Fibroblast of skin of right quadriceps (primary cell): Measurements from ENCODE around the gene RALGAPA1.
"Not testable (repeated sequence)": the region's sequence is repeated elsewhere in the genome, so short reads cannot be mapped to it uniquely, and the experiment has no call there.

Source experiments
- DNase-seq: peaks from one replicate; pipeline ENCODE4 v3.0.0-alpha.2; 2013

Gene RALGAPA1

GRCh38 chr14:35619461-35619860 lies 189.6 kb downstream of the RALGAPA1 start:
- not testable (repeated sequence) for DNase-seq

- no peak for DNase-seq
These were observed 191.6 kb downstream of the RALGAPA1 start for GRCh38 chr14:35617500-35617899.

- no peak for DNase-seq
These were observed 201.7 kb downstream of the RALGAPA1 start for GRCh38 chr14:35607380-35607779.

- no peak for DNase-seq
These were observed 208.8 kb downstream of the RALGAPA1 start for GRCh38 chr14:35600253-35600652.

GRCh38 chr14:35594616-35595015 lies 214.5 kb downstream of the RALGAPA1 start:
- DNase-seq, result no peak

GRCh38 chr14:35587373-35587772 lies 221.7 kb downstream of the RALGAPA1 start:
- DNase-seq, result not testable (repeated sequence)

- no peak for DNase-seq
These were observed 230.5 kb downstream of the RALGAPA1 start for GRCh38 chr14:35578639-35579038.

GRCh38 chr14:35578135-35578534 lies 231.0 kb downstream of the RALGAPA1 start:
- DNase-seq, result no peak

GRCh38 chr14:35576856-35577255 lies 232.2 kb downstream of the RALGAPA1 start:
- DNase-seq, result no peak

GRCh38 chr14:35576260-35576659 lies 232.8 kb downstream of the RALGAPA1 start:
- DNase-seq, result no peak

GRCh38 chr14:35573911-35574310 lies 235.2 kb downstream of the RALGAPA1 start:
- DNase-seq, result no peak

GRCh38 chr14:35571598-35571997 lies 237.5 kb downstream of the RALGAPA1 start:
- no peak for DNase-seq

- DNase-seq, result no peak
These were observed 243.1 kb downstream of the RALGAPA1 start for GRCh38 chr14:35565871-35566464.

GRCh38 chr14:35558680-35559079 lies 250.4 kb downstream of the RALGAPA1 start:
- DNase-seq, result no peak

- no peak for DNase-seq
These were observed 251.8 kb downstream of the RALGAPA1 start for GRCh38 chr14:35557221-35557747.

- no peak for DNase-seq
These were observed 252.5 kb downstream of the RALGAPA1 start for GRCh38 chr14:35556548-35556947.

- DNase-seq, result peak; percentile 64
These were observed 255.3 kb downstream of the RALGAPA1 start for GRCh38 chr14:35553808-35554207.

GRCh38 chr14:35551081-35551480 lies 258.0 kb downstream of the RALGAPA1 start:
- DNase-seq, result no peak

GRCh38 chr14:35549551-35549950 lies 259.5 kb downstream of the RALGAPA1 start:
- DNase-seq, result no peak

- DNase-seq, result no peak
These were observed 266.1 kb downstream of the RALGAPA1 start for GRCh38 chr14:35543006-35543405.

GRCh38 chr14:35539969-35540368 lies 269.1 kb downstream of the RALGAPA1 start:
- no peak for DNase-seq

- DNase-seq, result no peak
These were observed 273.5 kb downstream of the RALGAPA1 start for GRCh38 chr14:35535483-35536112.

- peak; percentile 57 for DNase-seq
These were observed 274.1 kb downstream of the RALGAPA1 start for GRCh38 chr14:35534873-35535482.

GRCh38 chr14:35534208-35534872 lies 274.8 kb downstream of the RALGAPA1 start:
- peak; percentile 13 for DNase-seq
